Choroid plexus epithelial cell (primary cell): ENCODE data around the gene NUMBL.
"Not testable (repeated sequence)": the region's sequence is repeated elsewhere in the genome, so short reads cannot be mapped to it uniquely, and the experiment has no call there.

Source experiments
- DNase-seq: peaks from one replicate; pipeline ENCODE4 v3.0.0-alpha.2; 2010; ENCODE audit warnings: low read depth
- H3K4me3 ChIP-seq: 2 replicates; pipeline ENCODE4 v1.5.1; 2011; ENCODE audit warnings: low read depth, mild to moderate bottlenecking, control low read depth, low read length, moderate library complexity
- TF ChIP-seq, protein P1 (sequence below): conservative IDR thresholded peaks from 2 replicates; pipeline ENCODE4 v1.5.1; 2011; ENCODE audit warnings: low read depth, mild to moderate bottlenecking, control low read depth, inconsistent platforms, low read length, moderate library complexity

Gene NUMBL

DNA sequence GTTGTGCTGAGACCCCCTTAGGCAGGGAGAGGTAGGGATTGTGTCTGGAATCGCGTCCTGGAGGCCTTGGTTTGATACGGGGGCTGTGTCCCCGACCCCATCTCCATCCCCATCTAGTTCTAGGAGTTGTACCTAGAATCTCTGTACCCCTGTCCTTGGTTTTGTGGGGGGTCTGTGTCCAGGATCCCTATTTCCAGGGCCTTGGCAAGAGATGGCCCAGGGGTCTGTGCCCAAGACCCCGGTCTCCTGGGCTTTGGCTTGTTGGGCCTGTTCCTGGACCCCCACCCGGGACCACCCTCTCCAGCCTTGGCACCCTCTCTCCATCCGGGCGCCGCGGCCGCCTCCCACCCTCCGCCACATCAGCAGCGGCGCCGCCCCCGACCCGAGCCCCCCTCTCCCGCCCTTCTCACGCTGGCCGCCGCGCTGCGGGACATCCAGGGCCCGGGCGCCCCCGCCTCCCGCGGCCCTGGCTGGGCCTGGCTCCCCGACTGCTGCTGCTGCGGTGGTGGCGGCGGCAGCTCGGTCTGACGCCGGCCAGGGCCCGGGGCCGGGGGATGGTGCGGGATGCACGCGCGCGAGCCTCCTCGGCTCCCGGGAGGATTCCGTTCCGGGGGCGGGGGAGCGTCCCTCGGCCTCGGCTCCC, at the start of gene NUMBL:
NUMBL (minus strand) TSS at position 602 of the 643 bp plus-strand sequence; CDS start at position 434, 168 bp downstream.
- TF ChIP-seq, protein P1, sequence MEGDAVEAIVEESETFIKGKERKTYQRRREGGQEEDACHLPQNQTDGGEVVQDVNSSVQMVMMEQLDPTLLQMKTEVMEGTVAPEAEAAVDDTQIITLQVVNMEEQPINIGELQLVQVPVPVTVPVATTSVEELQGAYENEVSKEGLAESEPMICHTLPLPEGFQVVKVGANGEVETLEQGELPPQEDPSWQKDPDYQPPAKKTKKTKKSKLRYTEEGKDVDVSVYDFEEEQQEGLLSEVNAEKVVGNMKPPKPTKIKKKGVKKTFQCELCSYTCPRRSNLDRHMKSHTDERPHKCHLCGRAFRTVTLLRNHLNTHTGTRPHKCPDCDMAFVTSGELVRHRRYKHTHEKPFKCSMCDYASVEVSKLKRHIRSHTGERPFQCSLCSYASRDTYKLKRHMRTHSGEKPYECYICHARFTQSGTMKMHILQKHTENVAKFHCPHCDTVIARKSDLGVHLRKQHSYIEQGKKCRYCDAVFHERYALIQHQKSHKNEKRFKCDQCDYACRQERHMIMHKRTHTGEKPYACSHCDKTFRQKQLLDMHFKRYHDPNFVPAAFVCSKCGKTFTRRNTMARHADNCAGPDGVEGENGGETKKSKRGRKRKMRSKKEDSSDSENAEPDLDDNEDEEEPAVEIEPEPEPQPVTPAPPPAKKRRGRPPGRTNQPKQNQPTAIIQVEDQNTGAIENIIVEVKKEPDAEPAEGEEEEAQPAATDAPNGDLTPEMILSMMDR = no peak
- peak within 1 kb of the TSS; percentile 82 for H3K4me3 ChIP-seq
- no peak for DNase-seq

DNA sequence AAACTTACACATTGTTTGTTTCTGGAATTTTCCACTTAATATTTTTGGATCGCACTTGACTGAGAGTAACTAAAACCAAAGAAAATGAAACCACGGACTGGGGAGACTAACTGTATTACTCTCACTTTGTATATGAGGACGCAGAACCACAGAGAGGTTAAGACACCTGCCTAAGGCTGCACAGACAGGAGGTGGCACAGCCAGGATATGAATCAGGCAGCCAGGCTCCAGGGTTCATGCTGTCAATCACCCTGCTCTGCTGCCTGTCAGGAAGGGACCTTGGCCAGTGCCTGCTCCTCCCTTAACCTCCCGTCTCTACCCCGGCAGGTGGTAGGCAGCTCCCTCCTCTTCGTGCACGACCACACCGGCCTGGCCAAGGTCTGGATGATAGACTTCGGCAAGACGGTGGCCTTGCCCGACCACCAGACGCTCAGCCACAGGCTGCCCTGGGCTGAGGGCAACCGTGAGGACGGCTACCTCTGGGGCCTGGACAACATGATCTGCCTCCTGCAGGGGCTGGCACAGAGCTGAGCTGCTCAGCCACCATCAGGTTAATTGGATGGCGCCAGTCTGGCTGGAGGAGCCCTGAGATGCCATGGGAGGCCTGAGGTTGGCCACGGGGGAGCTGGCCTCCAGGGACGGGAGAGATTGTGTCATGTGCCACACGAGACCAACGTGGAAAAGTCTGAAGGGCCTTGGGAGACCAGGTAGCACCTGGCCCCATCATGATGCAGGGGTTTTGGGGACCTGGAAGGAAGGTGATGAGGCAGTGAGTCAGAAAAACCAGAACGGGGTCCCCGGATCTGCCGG, 48.8 kb upstream of the NUMBL start:
- TF ChIP-seq, protein P1 = no peak
- no peak for DNase-seq
- H3K4me3 ChIP-seq = no peak overlapping the region

DNA sequence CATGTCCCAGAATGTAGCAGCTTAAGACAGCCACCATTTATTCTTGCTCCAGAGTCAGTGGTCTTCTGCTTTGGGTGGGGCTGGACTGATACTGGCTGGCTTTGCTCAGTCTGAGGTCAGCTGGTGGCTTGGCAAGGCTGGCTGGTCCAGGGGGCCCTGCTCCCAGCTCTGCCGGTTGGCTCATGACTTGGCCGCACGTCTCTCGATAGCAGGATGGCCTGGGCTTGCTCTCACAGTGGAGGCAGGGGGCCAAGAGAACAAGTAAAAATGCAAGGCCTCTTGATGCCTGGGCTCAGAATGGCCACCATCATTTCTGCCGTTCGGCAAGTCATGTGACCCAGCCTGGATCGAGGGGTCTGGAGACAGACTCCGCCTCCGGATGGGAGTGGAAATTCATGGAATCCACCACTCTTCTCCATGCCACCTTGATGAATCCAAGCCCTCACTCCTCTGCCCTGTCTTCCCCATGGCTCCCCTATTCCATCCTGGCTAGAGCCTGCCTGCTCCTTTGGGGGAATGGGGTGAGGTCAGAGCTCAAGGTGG, 46.7 kb upstream of the NUMBL start:
- DNase-seq = no peak
- no peak overlapping the region for H3K4me3 ChIP-seq
- TF ChIP-seq, protein P1 = no peak

DNA sequence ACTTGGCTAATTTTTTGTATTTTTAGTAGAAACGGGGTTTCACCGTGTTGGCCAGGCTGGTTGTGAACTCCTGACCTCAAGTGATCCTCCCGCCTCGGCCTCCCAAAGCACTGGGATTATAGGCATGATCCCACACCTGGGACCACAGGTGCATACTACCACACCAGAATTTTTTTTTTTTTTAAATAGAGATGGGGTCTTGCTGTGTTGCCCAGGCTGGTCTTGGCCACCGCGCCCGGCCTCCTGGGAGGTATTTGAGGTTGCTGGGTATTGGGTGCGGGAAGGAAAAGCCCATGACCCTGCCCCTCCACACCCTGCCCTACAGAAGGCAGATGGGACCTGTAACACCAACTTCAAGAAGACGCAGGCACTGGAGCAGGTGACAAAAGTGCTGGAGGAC, 46.2 kb upstream of the NUMBL start:
- DNase-seq = no peak
- no peak overlapping the region for H3K4me3 ChIP-seq
- TF ChIP-seq, protein P1 = no peak

DNA sequence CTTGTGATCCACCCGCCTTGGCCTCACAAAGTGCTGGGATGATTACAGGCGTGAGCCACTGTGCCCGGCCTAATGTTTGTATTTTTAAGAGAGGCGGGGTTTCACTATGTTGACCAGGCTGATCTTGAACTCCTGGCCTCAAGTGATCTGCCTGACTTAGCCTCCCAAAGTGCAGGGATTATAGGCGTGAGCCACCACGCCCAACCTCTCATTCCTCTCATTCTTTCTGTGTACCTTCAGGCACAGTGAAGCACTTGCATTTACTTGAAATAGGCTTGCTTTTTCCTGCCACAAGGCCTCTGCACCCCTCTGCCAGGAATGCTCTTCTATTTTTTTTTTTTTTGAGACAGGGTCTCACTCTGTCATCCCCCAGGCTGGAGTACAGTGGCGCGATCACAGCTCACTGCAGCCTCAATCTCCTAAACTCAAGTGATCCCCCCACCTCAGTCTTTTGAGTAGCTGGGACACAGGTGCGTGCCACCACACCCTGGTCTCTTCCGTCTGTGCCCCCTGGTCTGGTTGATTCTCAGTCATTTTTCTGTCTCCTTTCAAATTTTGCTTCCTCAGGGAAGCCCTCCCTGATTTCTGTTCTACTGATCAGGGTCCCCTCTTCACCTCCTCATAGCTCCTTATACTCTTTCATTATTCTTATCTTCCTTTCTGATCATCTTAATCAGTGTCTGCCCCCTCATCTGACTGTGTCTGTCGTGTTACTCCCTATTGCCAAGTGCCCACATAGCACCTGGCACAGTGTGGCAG, 44.7 kb upstream of the NUMBL start:
- no peak overlapping the region for H3K4me3 ChIP-seq
- DNase-seq = no peak
- TF ChIP-seq, protein P1 = no peak

DNA sequence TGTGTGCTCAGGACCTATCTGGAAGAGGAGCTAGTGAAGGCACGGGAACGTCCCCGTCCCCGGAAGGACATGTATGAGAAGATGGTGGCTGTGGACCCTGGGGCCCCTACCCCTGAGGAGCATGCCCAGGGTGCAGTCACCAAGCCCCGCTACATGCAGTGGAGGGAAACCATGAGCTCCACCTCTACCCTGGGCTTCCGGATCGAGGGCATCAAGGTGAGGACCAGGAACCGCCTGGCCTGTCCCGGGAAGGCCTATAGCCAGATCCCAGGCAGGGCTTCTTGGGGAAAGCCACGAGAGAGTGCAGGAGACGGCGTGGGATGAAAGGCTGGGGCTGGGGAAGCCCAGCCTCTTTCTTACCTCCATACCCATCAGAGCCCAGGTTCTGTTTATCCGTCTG, 42.7 kb upstream of the NUMBL start:
- DNase-seq = no peak
- no peak overlapping the region for H3K4me3 ChIP-seq
- TF ChIP-seq, protein P1 = no peak

DNA sequence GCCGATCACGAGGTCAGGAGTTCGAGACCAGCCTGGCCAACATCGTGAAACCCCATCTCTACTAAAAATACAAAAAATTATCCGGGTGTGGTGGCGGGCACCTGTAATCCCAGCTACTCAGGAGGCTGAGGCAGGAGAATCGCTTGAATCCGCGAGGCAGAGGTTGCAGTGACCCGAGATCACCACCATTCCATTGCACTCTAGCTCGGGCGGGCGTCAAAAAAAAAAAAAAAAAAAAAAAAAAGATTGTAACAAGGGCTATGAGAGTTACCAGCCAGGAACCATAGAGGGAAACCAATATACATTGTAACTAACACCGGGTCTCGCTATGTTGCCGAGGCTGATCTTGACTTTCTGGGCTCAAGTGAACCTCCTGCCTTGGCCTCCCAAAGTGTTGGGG, 41.9 kb upstream of the NUMBL start:
- not testable (repeated sequence) for DNase-seq, H3K4me3 ChIP-seq

DNA sequence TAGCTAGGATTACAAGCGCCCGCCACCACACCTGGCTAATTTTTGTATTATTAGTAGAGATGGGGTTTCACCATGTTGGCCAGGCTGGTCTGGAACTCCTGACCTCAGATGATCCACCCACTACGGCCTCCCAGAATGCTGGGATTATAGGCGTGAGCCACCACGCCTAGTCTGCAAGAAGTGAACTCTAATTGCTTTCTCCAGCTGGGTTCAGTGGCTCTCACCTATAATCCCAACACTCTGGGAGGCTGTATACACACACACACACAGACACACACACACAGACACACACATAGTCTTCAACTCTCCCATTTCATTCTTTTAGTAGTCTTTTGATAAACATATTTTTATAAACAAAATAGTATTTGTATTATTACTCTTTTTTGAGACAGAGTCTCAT, 39.6 kb upstream of the NUMBL start:
- H3K4me3 ChIP-seq, DNase-seq: not testable (repeated sequence)
